GM12865 (cell line): Measurements from ENCODE around the gene AFF4.
A peak's percentile ranks its signal among the peaks of the same experiment; 100 is the strongest.
"Not testable (repeated sequence)": the region's sequence is repeated elsewhere in the genome, so short reads cannot be mapped to it uniquely, and the experiment has no call there.

ENCODE experiments used
- DNase-seq: peaks from one replicate; pipeline ENCODE4 v3.0.0; 2010; ENCODE audit warnings: low read depth
- H3K4me3 ChIP-seq: 2 replicates; pipeline ENCODE4 v1.5.1; 2011; ENCODE audit warnings: mild to moderate bottlenecking, low read depth, low read length, control low read depth
- TF ChIP-seq, protein P1 (sequence below): IDR thresholded peaks from 2 replicates; pipeline ENCODE4 v1.5.1; 2011; ENCODE audit warnings: low read length, control low read depth, low read depth, inconsistent platforms; ENCODE audit not compliant: insufficient read depth; ENCODE audit errors: missing control alignments

AFF4 gene, protein sequence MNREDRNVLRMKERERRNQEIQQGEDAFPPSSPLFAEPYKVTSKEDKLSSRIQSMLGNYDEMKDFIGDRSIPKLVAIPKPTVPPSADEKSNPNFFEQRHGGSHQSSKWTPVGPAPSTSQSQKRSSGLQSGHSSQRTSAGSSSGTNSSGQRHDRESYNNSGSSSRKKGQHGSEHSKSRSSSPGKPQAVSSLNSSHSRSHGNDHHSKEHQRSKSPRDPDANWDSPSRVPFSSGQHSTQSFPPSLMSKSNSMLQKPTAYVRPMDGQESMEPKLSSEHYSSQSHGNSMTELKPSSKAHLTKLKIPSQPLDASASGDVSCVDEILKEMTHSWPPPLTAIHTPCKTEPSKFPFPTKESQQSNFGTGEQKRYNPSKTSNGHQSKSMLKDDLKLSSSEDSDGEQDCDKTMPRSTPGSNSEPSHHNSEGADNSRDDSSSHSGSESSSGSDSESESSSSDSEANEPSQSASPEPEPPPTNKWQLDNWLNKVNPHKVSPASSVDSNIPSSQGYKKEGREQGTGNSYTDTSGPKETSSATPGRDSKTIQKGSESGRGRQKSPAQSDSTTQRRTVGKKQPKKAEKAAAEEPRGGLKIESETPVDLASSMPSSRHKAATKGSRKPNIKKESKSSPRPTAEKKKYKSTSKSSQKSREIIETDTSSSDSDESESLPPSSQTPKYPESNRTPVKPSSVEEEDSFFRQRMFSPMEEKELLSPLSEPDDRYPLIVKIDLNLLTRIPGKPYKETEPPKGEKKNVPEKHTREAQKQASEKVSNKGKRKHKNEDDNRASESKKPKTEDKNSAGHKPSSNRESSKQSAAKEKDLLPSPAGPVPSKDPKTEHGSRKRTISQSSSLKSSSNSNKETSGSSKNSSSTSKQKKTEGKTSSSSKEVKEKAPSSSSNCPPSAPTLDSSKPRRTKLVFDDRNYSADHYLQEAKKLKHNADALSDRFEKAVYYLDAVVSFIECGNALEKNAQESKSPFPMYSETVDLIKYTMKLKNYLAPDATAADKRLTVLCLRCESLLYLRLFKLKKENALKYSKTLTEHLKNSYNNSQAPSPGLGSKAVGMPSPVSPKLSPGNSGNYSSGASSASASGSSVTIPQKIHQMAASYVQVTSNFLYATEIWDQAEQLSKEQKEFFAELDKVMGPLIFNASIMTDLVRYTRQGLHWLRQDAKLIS

GRCh38 chr5:132963171-132964104 is at the start of gene AFF4:
Gene AFF4 (minus strand): TSS chr5:132963634. CDS start chr5:132937189, 26,445 bp downstream.
- TF ChIP-seq, protein P1, sequence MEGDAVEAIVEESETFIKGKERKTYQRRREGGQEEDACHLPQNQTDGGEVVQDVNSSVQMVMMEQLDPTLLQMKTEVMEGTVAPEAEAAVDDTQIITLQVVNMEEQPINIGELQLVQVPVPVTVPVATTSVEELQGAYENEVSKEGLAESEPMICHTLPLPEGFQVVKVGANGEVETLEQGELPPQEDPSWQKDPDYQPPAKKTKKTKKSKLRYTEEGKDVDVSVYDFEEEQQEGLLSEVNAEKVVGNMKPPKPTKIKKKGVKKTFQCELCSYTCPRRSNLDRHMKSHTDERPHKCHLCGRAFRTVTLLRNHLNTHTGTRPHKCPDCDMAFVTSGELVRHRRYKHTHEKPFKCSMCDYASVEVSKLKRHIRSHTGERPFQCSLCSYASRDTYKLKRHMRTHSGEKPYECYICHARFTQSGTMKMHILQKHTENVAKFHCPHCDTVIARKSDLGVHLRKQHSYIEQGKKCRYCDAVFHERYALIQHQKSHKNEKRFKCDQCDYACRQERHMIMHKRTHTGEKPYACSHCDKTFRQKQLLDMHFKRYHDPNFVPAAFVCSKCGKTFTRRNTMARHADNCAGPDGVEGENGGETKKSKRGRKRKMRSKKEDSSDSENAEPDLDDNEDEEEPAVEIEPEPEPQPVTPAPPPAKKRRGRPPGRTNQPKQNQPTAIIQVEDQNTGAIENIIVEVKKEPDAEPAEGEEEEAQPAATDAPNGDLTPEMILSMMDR = no peak
- H3K4me3 ChIP-seq = peak within 1 kb of the TSS; percentile 85

DNA sequence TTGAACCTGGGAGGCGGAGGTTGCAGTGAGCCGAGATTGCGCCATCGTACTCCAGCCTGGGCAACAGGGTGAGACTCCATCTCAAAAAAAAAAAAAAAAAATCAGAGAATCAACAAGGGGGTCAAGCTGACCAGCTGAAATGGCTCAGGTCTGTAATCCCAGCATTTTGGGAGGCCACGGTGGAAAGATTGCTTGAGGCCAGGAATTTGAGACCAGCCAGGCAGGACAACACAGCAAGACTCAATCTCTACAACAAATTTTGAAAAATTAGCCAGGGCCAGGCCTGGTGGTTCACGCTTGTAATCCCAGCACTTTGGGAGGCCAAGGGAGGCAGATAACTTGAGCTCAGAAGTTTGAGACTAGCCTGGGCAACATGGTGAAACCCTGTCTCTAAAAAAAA is 45.0 kb upstream of the AFF4 start:
- not testable (repeated sequence) for H3K4me3 ChIP-seq, DNase-seq

More at GRCh38 chr5:132963171-132964104, at the start of gene AFF4:
- peak; percentile 97 for DNase-seq

DNA sequence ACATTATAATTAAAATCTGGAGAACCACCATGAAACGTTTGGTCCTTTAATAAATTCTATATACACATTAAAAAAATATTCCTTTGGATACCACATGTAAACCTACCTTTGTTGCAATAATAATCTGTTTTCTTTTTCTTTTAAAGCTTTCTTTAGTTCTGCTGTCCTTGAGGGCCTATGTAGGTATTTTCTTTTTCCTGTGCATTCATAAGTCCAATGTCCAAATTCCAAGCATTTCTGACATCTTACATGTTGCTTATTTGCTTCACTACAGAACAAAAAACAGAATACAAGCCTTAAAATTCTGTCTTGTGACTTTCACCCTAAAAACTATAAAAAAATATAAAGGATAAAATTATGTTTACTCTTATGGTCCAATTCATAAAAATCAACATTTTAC is 43.2 kb upstream of the AFF4 start:
- TF ChIP-seq, protein P1 = no peak
- DNase-seq = no peak
- no peak overlapping the region for H3K4me3 ChIP-seq

DNA sequence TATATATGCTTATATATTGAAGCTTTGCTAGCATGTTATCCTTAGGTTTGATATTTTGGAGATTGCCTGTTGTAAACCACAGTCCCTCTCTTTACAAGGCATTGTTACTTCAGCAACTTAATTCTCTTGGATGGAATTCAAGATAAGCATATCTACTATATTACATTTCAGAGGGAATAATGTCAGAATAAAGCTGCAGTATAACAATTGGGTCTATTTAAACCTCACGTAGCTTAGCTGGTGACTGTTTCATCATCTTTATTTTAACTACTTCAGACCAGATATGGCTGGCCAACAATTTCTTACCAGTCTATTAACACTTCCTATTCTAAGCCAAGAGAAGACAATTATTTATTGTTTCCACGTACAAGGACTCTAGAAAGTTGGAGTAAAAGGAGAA is 35.8 kb upstream of the AFF4 start:
- no peak for DNase-seq
- H3K4me3 ChIP-seq = no peak overlapping the region
- TF ChIP-seq, protein P1 = no peak

GRCh38 chr5:132998556-132998955 is 35.1 kb upstream of the AFF4 start:
- TF ChIP-seq, protein P1 = no peak
- H3K4me3 ChIP-seq = no peak overlapping the region
- no peak for DNase-seq

GRCh38 chr5:132996307-132996706 is 32.9 kb upstream of the AFF4 start:
- no peak for DNase-seq
- no peak overlapping the region for H3K4me3 ChIP-seq
- TF ChIP-seq, protein P1 = no peak
